SU-DHL-6 (cell line): Measurements from ENCODE around the gene DIAPH2.

Experiments
- EZH2phosphoT487 ChIP-seq: fragments of 200-600 bp; sonication (generic), shearing (Covaris generic); conservative IDR thresholded peaks from 2 replicates; pipeline ENCODE4 v1.6.1; 2018; ENCODE audit warnings: mild to moderate bottlenecking, antibody characterized with exemption, low read length, moderate library complexity, mixed read lengths
- TF ChIP-seq, protein P1 (sequence below): fragments of 200-600 bp; sonication (generic); IDR thresholded peaks from one replicate; pipeline ENCODE4 v1.5.1; 2017; ENCODE audit warnings: antibody characterized with exemption, mild to moderate bottlenecking, low read length, moderate library complexity; ENCODE audit not compliant: insufficient read depth, poor library complexity, severe bottlenecking

DNA sequence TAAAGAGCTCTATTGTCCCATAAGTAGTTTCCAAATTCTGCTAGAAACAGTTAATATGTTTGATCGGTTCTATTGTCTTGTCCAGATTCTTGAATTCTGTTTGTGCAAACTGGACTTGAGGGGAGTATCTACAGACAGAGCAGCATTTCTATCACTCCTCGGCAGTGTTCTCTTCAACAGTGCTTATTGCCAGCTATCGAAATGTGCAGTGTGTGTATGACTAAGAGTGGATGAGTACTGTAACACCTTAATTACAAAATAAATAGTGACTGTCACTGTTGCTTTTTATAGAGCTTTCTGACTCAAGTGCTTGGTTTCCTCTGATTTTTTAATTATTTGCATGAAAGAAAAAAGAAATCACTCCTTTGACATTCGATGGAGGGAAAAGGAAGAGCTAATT, 473.6 kb downstream of the DIAPH2 start:
- no peak for TF ChIP-seq EZH2phosphoT487
- TF ChIP-seq, protein P1, sequence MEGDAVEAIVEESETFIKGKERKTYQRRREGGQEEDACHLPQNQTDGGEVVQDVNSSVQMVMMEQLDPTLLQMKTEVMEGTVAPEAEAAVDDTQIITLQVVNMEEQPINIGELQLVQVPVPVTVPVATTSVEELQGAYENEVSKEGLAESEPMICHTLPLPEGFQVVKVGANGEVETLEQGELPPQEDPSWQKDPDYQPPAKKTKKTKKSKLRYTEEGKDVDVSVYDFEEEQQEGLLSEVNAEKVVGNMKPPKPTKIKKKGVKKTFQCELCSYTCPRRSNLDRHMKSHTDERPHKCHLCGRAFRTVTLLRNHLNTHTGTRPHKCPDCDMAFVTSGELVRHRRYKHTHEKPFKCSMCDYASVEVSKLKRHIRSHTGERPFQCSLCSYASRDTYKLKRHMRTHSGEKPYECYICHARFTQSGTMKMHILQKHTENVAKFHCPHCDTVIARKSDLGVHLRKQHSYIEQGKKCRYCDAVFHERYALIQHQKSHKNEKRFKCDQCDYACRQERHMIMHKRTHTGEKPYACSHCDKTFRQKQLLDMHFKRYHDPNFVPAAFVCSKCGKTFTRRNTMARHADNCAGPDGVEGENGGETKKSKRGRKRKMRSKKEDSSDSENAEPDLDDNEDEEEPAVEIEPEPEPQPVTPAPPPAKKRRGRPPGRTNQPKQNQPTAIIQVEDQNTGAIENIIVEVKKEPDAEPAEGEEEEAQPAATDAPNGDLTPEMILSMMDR = no peak
